ENCODE measurements around the gene RAB19.
A peak's percentile ranks its signal among the peaks of the same experiment; 100 is the strongest.
"Not testable (repeated sequence)": the region's sequence is repeated elsewhere in the genome, so short reads cannot be mapped to it uniquely, and the experiment has no call there.

Gene RAB19

DNA sequence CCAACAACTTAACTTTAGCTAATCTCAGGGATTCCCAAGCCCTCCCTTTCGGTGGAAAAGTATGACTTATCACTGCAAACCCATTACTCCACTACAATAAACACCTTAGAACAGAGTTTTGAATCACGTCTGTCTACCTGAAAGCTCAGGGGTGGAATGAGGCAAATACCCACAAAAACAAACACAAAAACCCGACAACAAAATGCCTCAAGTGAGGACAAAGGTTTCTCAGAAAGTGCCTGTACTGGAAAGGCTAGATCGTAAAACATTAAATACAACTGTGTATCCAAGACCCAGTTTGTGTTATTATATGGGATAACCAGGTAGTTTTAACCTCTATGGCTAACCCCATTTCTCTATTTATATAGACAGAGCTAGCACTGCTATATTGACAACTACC is 49.4 kb downstream of the RAB19 start:
- DNase-seq, result no peak

DNA sequence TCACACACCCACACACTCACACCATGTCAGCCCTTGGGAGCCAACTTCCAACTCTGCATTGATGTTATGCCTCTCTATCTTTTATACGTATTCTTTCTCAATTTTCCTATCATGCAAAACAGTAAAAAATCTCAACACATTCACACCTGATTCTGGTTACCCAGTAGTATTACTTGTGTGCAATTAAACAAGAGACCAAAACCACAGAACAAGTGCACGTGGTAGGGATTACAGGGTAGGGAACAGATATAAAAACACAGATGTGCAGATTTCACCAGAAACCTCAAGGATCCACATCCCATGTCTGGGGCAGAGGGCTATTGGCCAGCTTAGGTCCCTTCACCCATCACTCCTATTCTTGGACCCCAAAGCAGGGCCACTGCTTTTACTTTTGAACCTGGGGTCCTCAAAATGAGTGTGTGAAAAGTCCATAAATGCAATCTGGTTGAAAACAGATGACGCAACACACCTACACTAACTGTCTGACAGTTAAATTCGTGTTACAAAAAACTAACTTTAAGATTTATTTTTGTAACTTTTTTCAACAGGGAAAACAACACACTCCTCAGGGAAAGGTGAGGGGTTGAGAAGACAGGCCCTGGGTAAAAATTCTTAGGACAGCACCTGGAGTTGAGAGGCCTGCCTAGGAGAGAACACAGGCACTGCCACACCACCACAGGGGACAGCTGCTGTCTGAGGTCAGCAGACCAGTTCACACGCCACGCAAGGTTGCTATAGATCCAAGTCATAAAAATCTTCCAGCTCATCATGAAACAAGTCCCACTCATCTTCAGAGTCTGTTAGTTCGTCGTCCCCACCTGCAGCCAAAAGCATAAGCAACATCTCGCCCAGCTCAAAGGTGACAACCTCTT is 50.2 kb downstream of the RAB19 start:
- not testable (repeated sequence) for DNase-seq

DNA sequence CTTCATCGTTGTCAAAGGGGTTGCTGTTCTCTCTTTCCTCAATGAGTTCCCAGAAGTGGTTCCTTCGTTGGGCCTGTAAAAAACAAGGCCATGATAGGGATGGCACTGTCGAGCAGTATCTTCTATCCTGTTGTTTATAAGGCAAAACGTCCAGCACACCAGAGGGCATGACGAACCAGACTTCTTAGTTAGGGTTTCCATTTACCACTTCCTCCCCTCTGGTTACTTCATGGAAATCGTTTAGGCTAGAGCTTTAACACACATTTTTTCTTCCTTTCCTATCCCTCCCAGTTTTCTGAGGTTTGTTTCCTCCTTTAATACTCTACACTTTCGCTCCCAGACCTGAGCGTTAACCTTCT is 50.8 kb downstream of the RAB19 start:
- no peak for DNase-seq

DNA sequence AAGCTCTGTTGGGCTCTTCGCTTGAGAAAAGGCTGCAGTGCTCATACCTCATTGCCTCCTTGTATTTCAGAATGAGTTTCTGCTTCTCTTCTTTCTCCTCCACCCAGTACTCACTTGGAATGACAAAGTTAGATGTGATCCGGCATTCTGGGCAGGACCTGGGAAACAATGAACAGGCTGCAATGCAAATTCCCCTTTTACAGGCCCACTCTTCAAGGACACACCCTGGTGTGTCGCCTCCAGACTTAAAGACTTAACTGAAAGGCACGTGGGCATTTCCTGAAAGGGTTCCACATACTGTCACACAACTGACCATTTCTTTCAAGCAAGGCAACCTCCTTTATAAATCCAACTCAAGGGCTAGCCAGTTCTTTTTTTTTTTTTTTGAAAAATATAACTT is 51.9 kb downstream of the RAB19 start:
- no peak for DNase-seq

DNA sequence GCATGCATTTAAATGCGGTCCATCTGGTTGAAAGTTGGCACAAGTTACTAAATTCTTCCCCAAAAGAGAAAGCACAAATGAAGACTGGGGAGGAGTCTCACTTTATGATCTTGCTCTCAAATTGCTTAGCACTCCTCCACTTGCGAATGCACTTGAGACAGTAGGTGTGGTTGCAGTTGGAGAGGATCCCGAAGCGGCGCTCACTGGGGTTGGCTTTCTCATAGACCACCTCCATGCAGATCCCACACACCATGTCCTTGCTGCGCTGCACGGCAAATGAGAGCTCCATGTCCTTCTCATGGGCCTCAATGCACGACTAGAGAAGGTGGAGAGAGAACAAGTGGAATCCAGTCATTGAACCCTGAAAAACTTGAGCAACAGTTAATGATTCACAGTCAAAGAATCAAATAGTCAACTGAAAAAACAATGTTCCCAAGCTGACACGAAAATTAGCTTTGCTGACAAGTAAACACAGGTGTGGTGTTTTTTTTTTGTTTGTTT is 52.7 kb downstream of the RAB19 start:
- no peak for DNase-seq

DNA sequence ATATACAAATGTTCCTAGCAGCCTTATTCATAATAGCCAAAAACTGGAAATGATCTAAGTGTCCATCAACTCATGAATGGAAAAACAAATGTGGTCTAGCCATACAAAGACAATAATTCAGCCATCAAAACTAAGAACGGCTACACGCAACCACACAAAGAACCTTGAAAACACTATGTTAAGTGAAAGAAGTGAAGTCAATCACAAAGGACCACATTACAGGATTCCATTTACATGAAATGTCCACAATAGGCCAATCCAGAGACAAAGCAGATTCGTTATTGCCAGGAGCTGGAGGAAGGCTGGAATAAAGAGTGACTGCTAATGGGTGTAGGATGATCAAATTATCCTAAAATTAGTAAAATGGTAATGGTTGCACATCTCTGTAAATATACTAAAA is 54.3 kb downstream of the RAB19 start:
- DNase-seq, result no peak

DNA sequence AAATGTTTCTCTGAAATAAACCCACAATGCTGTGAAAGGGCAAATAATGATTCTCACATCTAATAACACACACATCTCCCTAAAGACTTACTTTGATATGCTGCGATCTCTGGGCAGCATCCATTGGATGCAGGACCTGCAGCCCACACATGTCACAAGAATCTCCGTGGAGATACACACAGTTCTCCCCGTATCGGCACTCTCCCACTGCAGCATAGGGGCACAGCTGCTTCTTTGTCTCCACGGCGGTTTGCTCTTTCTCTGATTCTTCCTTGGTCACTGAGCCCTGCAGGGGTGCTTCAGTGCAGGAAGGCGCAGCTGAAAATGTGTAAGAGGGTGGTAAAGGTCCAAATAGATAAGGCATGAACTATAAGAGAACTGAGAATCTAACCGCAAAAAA is 55.1 kb downstream of the RAB19 start:
- no peak for DNase-seq

DNA sequence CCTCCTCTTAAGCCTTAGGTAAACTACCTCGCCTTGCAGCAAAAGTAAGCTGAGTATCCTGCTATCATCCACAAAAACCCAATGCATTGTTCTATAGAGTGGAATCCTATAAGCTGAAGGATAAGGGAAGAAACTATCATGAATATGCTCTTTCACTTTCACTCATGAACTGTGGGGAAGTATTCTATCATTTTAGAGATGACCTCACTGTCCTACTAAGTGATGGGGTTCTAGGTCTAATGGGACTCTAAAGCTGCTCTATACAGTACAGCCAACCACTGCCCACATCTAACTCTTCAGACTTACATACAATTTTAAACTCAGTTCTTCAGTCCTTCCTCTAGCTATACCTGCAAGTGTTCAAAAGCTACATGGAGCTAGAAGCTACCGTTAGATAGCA is 59.3 kb downstream of the RAB19 start:
- no peak for DNase-seq

DNA sequence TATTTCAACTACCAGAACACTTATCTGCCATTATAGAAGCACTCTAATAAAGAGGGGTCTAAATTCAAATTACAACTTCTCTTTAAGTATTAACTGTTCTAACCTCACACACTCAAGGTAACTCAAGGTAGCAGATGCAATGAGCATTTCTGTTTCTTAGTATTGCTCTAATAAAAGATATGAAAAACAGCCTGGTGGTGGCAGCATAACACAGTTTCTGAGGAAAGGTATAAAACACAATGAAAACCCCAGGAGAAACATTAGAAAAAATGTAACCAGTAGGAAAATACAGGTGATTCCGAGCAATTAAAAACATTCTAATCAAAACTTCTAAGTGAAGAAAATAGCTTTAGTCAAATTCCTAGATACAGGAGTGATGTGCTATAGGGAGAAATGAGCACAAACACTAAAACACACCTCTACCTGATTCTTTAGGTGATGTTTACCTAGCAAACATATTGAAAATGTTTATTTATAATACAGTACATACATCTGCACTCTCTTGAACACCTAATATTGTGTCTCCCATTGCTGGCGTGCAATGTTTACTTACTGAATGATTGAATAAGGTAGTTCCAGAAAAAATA is 72.0 kb downstream of the RAB19 start:
- DNase-seq, result peak in 1 of 56 donors; percentile 25

DNA sequence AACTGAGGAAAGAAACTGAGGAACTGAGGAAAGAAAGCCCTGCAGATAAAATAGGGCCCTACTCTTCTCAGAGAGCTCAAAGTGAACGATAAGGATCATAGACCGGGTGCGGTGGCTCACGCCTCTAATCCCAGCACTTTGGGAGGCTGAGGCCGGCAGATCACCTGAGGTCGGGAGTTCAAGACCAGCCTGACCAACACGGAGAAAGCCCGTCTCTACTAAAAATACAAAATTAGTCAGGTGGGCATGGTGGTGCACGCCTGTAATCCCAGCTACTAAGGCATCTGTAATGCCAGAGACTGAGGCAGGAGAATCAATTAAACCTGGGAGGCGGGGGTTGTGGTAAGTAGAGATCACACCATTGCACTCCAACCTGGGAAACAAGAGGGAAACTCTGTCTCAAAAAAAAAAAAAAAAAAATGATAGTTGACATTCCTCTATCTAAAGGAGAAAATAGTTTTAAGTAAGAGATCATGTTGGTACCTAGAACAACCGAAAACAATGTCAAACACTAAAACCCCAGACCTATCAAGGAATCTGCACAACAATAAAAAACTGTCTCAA is 72.9 kb downstream of the RAB19 start:
- no peak for DNase-seq

Measured in amygdala (tissue), 56 donors.